Kidney (tissue), 14 donors: ENCODE data around the gene TRIM3. TPM values are rescaled to one million over a fixed set of nuclear protein-coding genes. Genes with fewer than 3 reads are reported as not detected.
A peak's percentile ranks its signal among the peaks of the same experiment; 100 is the strongest.

Experiments used
- DNase-seq, 5 donors: peaks; one replicate each; pipeline ENCODE4 v3.0.0-alpha.2; 2013 to 2020
- FAIRE-seq: peaks from 2 replicates; lab custom pipeline; 2012; peaks lifted over from hg19 to GRCh38; lab: Jason Lieb, UNC
- H3K27ac ChIP-seq, 2 donors: one replicate each; pipeline ENCODE4 v1.7.0; 2013; ENCODE audit warnings: low read depth in 2 of 2, low read length in 2 of 2, inconsistent platforms in 1 of 2
- H3K27me3 ChIP-seq: one replicate; pipeline ENCODE4 v1.7.1; 2013; ENCODE audit warnings: low read length, inconsistent platforms; ENCODE audit not compliant: control insufficient read depth, insufficient read depth
- H3K36me3 ChIP-seq, 3 donors: one replicate each; pipeline versions ENCODE4 v1.7.0 to v1.7.1; 2013; ENCODE audit warnings: low read length in 3 of 3, control low read depth in 1 of 3, inconsistent platforms in 1 of 3; ENCODE audit not compliant: insufficient read depth in 3 of 3, control insufficient read depth in 2 of 3
- H3K4me1 ChIP-seq, 3 donors: one replicate each; pipeline versions ENCODE4 v1.7.0 to v1.7.1; 2013; ENCODE audit warnings: low read length in 3 of 3, inconsistent platforms in 1 of 3, low read depth in 1 of 3; ENCODE audit not compliant: control insufficient read depth in 2 of 3, insufficient read depth in 2 of 3
- H3K4me3 ChIP-seq, 3 donors: one replicate each; pipeline versions ENCODE4 v1.7.0 to v1.8.1; 2013; ENCODE audit warnings: low read length in 3 of 3, control low read depth in 1 of 3, inconsistent platforms in 1 of 3
- H3K9ac ChIP-seq, 3 donors: one replicate each; pipeline versions ENCODE4 v1.7.0 to v1.7.1; 2013; ENCODE audit warnings: low read length in 3 of 3, control low read depth in 1 of 3, inconsistent platforms in 1 of 3
- H3K9me3 ChIP-seq, 3 donors: one replicate each; pipeline versions ENCODE4 v1.7.0 to v1.7.1; 2013; ENCODE audit warnings: low read length in 3 of 3, control low read depth in 1 of 3, inconsistent platforms in 1 of 3; ENCODE audit not compliant: control insufficient read depth in 2 of 3, insufficient read depth in 1 of 3
- CTCF ChIP-seq: IDR thresholded peaks from 3 replicates; pipeline ENCODE4 v1.5.1; 2012; ENCODE audit warnings: mild to moderate bottlenecking, moderate library complexity, borderline replicate concordance; ENCODE audit not compliant: insufficient read depth; ENCODE audit errors: extremely low read depth
- intact Hi-C: fragments of 100-400 bp; cut with DNase I; formaldehyde crosslinking; loops from one replicate; pipeline ENCODE4 v1.11.1; 2022
- polyA plus RNA-seq: library from polyadenylated mRNA; stranded (reverse); fragments of 350-450 nt; fragmentation: Illumina TruSeq; extraction: RNeasy Lipid Tissue Mini Kit (QIAGEN cat#74804); gene quantifications from one replicate; pipeline ENCODE4 v1.2.3, GENCODE V29; 2014; ENCODE audit warnings: low read depth, low replicate concordance; ENCODE audit not compliant: insufficient read depth
- total RNA-seq: library from RNA; stranded (reverse); fragmentation: NEBNext Ultra II Directional; extraction: Animal tissue kit (Norgen Biotek cat#: 25700); gene quantifications from one replicate; pipeline ENCODE4 v1.2.1, GENCODE V29; 2021
- donor health status: control.
- donor health status: control.
- donor health status: control.
- donor health status: control.
- donor health status: control.
- donor health status: DM: yes; HTN: yes; CAD: no.
- donor health status: Normal renal cell carcinoma (clear cell type).

TRIM3 gene
- total and polyA plus RNA-seq, 2 donors from 2014 or later, result 10.8 to 20.8 TPM

DNA sequence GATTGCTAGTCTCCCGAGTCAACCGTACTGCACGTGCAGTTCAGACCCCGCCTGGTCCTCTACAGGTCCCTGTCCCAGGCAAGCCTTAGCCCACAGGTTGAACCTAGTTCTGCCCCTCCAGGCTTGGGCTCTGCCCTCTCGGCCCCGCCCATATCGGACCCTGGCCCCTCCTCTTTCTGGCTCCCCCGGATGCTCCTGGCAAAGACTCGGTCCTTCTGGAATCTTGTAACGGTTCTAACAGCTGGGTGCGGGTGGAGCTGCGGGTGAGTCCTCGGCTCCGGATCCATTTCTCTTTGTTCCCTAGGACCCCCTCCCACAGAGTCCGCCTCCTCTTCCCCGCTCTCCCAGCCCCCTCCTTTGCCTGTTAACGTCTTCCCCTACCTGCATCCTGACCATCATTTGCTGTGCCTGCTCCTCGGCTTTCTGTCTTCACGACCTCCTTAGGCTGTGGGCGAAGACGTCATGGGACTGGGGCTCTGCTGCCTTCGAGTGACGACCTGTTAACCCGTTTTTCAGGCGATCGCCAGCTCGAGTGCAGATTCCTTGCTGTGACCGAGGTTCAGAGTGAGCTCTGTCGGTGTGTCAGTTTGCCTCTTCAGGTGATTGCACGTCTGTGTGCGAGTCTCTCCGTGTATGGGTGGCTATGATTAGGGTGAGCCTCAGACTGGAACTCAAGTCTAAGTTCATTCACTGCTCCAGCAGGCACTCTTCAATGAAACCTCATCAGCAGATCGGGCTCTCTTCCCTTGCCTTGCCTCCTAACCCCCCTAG is 23.5 kb upstream of the TRIM3 start, which contains the start of gene DNHD1:
Gene DNHD1, plus strand, starts transcription at position 212 of the 771 bp plus-strand sequence. CDS start 936 bp downstream, outside the sequence.
- DNase-seq (peak in 3 of 5 donors; percentile 32 to 54 (median 43)), FAIRE-seq (no peak)
- intact Hi-C loops, result no loop called here
- H3K27ac ChIP-seq, result no peak within 1 kb of the TSS
- H3K4me1 ChIP-seq, result no peaks in the 10 kb centered on the region
- no peak for TF ChIP-seq CTCF
- H3K36me3 ChIP-seq, result no peaks in the 10 kb centered on the region
- H3K4me3 ChIP-seq, result peak within 1 kb of the TSS in 1 of 3 donors; percentile 9
- no peak within 1 kb of the TSS for H3K9ac ChIP-seq
- H3K27me3 ChIP-seq, result no peaks in the 10 kb centered on the region
- H3K9me3 ChIP-seq, result no peaks in the 10 kb centered on the region

DNA sequence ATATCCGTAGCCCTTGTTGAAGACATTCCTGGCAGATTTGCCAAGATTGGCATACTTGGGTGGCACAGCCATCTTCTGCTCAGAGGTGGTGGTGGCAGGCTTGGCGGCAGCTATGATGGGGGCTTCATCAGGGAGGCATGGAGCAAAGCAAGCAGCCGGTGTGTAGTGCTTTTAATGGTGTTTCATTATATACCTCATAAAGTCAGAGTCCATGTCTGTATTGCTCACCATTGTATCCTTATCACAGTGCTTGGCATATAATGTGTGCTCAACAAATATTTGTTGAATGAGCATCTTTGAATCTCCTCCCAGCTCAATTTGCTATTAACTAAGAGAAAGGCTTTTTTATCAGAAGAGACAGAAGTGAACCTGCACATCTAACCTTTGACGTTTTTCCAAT is 15.6 kb upstream of the TRIM3 start:
- no peak overlapping the region for H3K4me3 ChIP-seq
- H3K36me3 ChIP-seq, result peaks cover 2 to 8% (median 4%) of the 10 kb centered on the region in 3 donors
- no peak overlapping the region for H3K9ac ChIP-seq
- H3K27ac ChIP-seq, result no peak overlapping the region
- no peak for TF ChIP-seq CTCF
- intact Hi-C loops, result no loop called here
- H3K9me3 ChIP-seq, result no peaks in the 10 kb centered on the region
- no peaks in the 10 kb centered on the region for H3K4me1 ChIP-seq
- FAIRE-seq (no peak), DNase-seq (no peak)
- no peaks in the 10 kb centered on the region for H3K27me3 ChIP-seq

DNA sequence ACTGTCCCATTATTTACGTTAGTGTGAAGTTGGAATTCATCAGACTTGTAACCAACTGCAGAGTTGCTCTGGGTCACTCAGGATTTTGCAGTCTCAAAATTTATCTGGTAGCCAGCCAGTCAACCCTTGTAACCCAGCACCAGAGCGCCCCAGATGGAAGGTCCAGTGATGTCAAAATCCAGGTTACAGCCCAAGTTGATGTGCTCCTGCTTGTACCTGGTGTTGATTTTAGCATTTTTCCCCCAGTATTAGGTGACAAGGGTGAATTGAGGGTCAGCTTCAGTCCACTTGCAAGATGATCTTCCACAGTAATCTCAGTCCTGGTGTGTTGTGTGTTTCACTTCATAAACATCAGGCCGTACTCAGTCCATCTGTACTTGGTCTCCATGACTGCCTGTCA is 15.1 kb upstream of the TRIM3 start:
- Histone ChIP-seq H3K27ac (no peak overlapping the region), H3K4me1 (no peaks in the 10 kb centered on the region), H3K27me3 (no peaks in the 10 kb centered on the region), H3K4me3 (no peak overlapping the region), H3K9me3 (no peaks in the 10 kb centered on the region), H3K9ac (no peak overlapping the region), H3K36me3 (peaks cover 2 to 8% (median 4%) of the 10 kb centered on the region in 3 donors)
- no peak for TF ChIP-seq CTCF
- DNase-seq (peak in 3 of 5 donors; percentile 22 to 58 (median 55)), FAIRE-seq (no peak)
- intact Hi-C loops, result no loop called here
